AG09309 (cell line): ENCODE results near the gene HOXA11.

Experiments used
- DNase-seq: peaks from one replicate; pipeline ENCODE4 v3.0.0-alpha.2; 2010; ENCODE audit warnings: low read depth
- H3K4me3 ChIP-seq: 2 replicates; pipeline ENCODE4 v1.5.1; 2011; ENCODE audit warnings: mild to moderate bottlenecking, low read depth, low read length, moderate library complexity; ENCODE audit not compliant: control insufficient read depth
- TF ChIP-seq, protein P1 (sequence below): IDR thresholded peaks from 2 replicates; pipeline ENCODE4 v1.5.1; 2011; ENCODE audit warnings: mild to moderate bottlenecking, low read depth, low read length, inconsistent platforms; ENCODE audit not compliant: insufficient read depth, control insufficient read depth; ENCODE audit errors: missing control alignments

The HOXA11 gene

GRCh38 chr7:27179503-27180430, 5.3 kb downstream of the HOXA11 start:
- peak overlapping the region; percentile 87 for H3K4me3 ChIP-seq
- TF ChIP-seq, protein P1, sequence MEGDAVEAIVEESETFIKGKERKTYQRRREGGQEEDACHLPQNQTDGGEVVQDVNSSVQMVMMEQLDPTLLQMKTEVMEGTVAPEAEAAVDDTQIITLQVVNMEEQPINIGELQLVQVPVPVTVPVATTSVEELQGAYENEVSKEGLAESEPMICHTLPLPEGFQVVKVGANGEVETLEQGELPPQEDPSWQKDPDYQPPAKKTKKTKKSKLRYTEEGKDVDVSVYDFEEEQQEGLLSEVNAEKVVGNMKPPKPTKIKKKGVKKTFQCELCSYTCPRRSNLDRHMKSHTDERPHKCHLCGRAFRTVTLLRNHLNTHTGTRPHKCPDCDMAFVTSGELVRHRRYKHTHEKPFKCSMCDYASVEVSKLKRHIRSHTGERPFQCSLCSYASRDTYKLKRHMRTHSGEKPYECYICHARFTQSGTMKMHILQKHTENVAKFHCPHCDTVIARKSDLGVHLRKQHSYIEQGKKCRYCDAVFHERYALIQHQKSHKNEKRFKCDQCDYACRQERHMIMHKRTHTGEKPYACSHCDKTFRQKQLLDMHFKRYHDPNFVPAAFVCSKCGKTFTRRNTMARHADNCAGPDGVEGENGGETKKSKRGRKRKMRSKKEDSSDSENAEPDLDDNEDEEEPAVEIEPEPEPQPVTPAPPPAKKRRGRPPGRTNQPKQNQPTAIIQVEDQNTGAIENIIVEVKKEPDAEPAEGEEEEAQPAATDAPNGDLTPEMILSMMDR, result peak; percentile 93
- DNase-seq, result no peak

DNA sequence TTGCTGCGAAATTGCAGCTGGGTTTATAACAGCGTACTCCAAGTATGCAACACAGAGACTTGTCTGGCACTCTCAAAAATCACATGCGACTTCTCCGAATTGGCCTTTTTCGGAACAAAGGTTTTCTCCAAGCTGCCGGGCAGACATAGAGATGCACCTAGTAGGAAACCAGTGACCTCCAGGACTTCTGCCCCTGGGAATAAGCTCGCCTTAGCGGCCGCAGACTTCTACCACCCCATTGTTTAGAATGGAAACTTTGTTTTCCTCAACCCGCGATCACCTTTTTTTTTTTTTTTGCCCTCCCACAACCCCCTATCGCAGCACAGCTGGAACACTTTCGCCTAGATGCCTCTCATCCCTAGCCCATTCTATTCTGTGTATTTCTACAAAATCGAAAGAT, 6.0 kb downstream of the HOXA11 start:
- DNase-seq, result no peak
- TF ChIP-seq, protein P1, result no peak
- H3K4me3 ChIP-seq, result peak overlapping the region; percentile 87

GRCh38 chr7:27178366-27178765, 6.7 kb downstream of the HOXA11 start:
- DNase-seq, result no peak
- peak overlapping the region; percentile 87 for H3K4me3 ChIP-seq
- TF ChIP-seq, protein P1, result no peak

DNA sequence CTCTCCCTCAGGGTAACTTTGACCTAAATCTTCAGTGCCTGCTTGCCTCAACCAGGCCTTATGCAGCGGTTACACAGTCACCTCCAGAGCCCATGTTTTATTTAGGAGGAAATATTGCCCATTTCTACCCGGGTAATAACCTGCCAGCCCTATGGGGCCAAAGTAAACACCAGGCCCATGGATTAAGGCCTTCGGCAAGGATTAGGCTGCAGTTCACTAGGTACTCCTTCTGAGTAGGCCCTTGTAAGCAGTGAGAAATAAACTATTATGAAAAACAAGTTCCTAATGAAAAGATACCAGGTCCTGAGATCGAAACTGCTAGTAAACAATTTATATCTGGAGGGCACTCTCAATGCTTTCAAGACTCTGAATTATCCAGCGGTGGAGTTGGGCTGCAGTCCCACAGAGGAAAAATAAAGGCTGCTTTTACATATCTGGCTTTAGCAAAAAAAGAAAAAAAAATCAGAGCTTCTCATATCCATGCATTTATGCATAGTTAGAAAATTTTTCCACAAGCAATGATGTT, 7.2 kb downstream of the HOXA11 start:
- peak overlapping the region; percentile 87 for H3K4me3 ChIP-seq
- TF ChIP-seq, protein P1, result no peak
- no peak for DNase-seq

DNA sequence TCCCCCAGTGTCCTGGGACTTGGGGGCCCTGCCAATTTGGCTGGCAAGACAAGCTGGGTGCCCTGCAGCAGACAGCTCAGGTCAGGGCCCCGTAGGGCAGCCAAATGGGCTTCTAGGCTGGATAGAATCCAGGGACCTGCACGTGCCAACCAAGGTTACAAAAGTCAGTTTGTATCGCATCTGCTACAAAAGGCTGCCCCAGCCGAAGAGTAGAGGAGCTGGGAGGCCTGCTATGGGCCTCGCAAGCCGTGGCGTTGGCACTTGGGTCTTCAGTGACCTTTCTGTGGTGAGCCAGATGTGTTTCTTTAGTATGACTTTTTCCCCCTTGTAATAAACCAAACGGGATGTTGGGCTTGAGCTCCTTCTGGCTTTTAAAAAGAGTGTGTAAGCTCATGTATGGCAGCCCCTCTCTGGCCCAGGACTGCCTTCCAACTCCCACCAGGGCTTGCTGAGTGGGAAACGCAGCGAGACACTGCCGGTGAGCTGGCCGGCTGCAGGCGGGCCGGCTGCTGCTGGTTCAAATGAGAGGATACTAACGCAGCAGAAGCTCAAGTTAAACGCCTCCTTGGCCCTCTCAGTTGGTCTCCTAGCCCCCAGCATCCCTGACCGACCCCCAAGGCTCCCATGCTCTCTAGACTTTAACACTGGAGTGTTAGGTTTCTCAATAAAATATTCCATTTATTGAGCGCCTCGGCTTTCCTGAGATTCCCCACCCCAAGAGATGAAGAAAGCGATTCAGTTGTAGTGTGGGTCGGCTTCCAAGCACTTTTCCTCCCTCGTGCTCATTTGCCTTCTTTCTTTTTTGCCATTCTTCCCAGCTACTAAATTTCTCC, 7.9 kb downstream of the HOXA11 start:
- DNase-seq, result no peak
- H3K4me3 ChIP-seq, result peak overlapping the region; percentile 87
- TF ChIP-seq, protein P1, result no peak

DNA sequence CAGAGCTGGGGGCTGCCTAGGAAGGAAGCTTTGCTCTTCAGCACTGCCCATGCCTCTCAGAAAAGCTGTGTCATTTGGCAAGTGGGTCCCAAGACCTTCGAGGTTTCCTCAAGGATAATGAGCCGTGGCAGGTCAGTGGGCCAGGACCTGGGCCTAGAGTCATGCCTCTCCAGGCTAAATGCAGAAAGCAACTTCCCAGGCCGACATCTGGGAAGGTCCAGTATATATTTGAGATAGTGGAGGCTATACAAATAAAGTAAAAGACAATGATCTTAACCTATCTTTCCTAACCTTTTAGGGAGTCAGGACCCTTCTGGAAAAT, 8.5 kb downstream of the HOXA11 start:
- TF ChIP-seq, protein P1, result no peak
- peak overlapping the region; percentile 87 for H3K4me3 ChIP-seq
- no peak for DNase-seq
